KBM-7 (cell line): ENCODE results near the gene PLB1.
"Not testable (repeated sequence)": the region's sequence is repeated elsewhere in the genome, so short reads cannot be mapped to it uniquely, and the experiment has no call there.

Experiments used
- DNase-seq: peaks from one replicate; pipeline ENCODE4 v3.0.0-alpha.2; 2015
- in situ Hi-C: fragments of 300-500 bp; cut with MboI; formaldehyde crosslinking; loops from 2 replicates; pipeline ENCODE4 v1.14.3; 2020; ENCODE audit warnings: low sequenced_read_pairs, low pct_unique_long_range_greater_than_20kb, mixed read lengths

PLB1 gene

DNA sequence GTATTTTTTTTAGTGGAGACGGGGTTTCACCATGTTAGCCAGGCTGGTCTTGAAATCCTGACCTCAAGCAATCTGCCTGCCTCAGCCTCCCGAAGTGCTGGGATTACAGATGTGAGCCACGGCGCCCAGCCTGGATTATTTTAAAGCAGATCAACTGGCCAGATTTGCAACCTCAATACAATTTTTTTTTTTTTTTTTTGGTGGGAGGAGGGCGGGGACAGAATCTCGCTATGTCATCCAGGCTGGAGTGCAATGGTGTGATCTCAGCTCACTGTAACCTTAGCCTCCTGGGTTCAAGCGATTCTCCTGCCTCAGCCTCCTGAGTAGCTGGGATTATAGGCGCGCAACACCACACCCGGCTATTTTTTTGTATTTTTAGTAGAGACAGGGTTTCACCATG, 54.5 kb downstream of the PLB1 start:
- DNase-seq, in situ Hi-C loops: not testable (repeated sequence)

DNA sequence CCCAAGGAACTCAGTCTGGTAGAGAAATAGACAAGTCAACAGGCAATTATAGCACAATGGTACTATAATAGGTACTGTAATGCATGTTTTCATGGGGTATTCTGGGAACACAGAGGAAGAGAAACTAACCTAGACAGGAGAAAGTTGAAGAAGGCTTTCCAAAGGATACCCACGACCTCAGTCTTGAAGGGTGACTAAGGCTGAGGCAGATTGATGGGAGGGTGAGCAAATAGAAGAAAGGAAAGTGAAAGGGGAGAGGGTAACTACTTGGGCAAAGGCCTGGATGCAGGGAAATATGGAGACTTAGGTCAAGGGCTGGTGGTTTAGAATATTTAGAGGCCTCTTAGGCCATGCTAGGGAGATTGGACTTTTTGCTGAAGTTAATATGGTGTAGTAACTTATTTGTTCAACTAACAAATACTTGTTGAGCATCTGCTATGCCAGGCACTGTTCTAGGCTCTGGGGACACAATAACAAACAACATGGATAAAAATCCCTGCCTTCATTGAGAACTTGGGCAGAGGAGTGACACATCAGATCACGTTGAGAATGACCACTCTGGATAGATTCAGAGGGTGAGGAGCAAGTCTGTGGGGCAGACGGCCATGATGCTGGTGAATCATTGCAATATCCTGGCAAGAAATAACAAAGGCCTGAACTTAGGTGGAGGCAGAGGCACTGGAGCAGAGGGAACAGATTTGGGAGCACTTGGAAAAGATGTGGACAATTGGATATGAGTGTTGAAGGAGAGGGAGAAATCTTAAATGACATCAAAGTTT, 56.4 kb downstream of the PLB1 start:
- in situ Hi-C loops, result no loop called here
- DNase-seq, result no peak

- in situ Hi-C loops, result no loop called here
- no peak for DNase-seq
Observed at GRCh38 chr2:28556303-28556702, 60.4 kb downstream of the PLB1 start.

DNA sequence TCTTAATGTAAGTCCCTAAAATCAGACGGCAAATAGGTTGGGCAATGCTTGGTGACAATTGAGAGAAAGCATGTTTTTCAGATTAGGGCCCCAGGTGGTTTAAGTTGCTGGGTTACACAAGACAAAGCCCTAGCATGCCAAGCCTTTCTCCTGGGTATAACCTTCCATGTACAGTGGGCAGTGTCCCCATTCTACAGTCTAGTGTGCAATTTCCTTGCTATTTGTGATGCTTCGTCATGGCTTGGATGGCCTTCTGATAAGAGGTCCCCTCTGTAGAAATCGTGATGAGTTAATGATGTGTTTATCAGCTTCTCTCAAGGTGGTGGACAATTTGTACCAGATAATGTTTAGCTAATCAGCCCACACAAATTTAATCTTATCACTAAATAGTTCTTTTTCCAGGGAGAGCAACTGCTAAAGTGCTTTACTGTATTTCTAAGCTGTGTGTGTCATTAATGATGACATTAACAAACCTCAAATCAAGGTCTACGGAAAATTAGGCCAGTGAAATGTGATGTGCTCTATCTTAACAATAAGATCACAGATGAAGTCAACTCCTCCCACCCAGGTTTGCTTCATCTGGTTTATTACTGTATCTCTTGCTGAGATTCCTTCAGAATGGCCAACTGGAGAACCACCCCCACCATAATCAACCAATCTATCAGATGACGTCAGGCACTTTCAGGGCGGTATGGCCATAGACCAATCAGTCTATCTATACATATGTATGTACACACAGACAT, 61.7 kb downstream of the PLB1 start:
- DNase-seq, result no peak
- in situ Hi-C loops, result no loop called here

GRCh38 chr2:28558158-28558820, 62.4 kb downstream of the PLB1 start:
- in situ Hi-C loops, result no loop called here
- no peak for DNase-seq

- in situ Hi-C loops, result no loop called here
- DNase-seq, result no peak
Observed at GRCh38 chr2:28558918-28559317, 63.1 kb downstream of the PLB1 start.

- in situ Hi-C loops, result no loop called here
- DNase-seq, result no peak
Observed at GRCh38 chr2:28563869-28564268, 68.0 kb downstream of the PLB1 start.

- in situ Hi-C loops, result no loop called here
- no peak for DNase-seq
Observed at GRCh38 chr2:28564346-28564745, 68.5 kb downstream of the PLB1 start.

GRCh38 chr2:28565033-28565432, 69.2 kb downstream of the PLB1 start:
- no peak for DNase-seq
- in situ Hi-C loops, result no loop called here

DNA sequence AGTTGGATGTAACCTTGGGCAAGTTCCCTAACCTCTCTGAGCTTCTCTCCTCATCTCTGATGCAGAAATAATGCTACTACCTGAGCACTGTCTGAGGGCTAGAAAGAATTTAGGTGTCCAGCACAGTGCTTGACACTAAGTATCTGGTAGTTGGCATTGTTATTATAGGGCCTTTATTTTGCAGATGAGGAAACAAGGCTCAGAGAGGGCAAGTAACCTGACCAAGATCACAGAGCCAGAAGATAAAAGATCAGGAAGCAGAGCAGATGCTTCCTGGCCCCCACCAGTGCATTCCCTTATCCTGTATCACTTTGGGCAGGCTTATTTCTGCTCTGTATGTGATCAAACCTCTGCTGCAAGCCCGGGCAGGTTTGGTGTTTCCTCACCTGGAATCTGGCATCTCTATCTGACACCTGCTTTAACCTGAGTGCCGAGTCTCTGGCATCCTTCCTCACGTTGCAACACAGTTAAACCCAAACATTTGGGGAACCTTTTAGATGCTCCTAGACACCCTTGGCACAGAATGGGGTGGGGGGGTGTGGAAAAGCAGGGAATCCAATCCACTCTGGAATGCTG, 69.9 kb downstream of the PLB1 start:
- no peak for DNase-seq
- in situ Hi-C loops, result no loop called here

GRCh38 chr2:28566521-28567041, 70.7 kb downstream of the PLB1 start:
- in situ Hi-C loops, result no loop called here
- DNase-seq, result peak; percentile 90

DNA sequence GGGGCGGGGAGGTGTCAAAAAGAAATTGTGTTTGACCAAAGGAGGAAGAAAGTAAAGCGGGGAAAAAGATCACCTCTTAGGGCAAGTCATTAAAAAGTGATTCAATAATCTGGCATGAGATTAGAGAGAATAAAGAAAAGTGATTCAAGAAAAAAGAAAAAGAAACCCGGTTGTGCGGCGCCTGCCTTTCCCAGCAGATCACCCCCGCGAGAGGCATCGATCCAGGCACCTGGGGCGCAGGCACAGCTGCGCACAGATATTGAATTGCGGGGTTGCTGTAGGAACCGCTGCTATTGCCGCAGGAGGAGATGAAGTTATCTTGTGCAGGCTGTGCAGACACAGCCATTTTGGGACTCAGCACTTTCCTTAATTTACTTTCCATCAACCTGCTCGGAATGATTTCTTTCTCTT, 71.2 kb downstream of the PLB1 start:
- in situ Hi-C loops, result no loop called here
- no peak for DNase-seq

DNA sequence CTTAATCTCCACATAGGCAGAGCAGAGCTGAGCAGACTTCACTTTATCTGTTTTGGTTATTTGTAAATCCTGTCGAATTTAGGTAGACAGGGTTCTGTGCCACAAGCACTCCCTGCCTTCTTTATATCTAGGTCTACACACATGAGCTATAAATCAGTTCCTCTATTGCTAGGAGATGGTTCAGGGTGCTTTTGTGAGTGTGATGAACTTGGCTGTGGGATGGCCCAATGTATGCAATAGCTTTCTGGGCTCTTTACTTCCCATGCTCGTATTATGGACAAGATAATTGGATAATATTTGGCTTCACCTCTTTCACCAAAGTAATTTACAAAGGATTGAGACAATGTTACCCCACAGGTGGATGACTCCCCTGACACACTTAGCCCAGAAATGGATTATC, 72.2 kb downstream of the PLB1 start:
- DNase-seq, result no peak
- in situ Hi-C loops, result no loop called here

GRCh38 chr2:28568533-28568932, 72.7 kb downstream of the PLB1 start:
- in situ Hi-C loops, result no loop called here
- no peak for DNase-seq

DNA sequence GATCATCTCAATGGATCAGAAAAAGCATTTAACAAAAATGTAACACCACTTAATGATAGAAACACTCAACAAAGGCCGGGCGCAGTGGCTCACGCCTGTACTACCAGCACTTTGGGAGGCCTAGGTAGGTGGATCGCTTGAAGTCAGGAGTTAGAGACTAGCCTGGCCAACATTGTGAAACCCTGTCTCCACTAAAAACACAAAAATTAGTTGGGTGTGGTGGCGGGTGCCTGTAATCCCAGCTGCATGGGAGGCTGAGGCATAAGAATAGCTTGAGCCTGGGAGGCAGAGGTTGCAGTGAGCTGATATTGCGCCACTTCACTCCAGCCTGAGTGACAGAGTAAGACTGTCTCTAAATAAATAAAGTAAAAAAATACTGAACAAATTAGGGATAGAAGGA, 74.6 kb downstream of the PLB1 start:
- no peak for DNase-seq
- in situ Hi-C loops, result no loop called here

GRCh38 chr2:28576714-28577113, 80.9 kb downstream of the PLB1 start:
- DNase-seq, result no peak
- in situ Hi-C loops, result no loop called here

DNA sequence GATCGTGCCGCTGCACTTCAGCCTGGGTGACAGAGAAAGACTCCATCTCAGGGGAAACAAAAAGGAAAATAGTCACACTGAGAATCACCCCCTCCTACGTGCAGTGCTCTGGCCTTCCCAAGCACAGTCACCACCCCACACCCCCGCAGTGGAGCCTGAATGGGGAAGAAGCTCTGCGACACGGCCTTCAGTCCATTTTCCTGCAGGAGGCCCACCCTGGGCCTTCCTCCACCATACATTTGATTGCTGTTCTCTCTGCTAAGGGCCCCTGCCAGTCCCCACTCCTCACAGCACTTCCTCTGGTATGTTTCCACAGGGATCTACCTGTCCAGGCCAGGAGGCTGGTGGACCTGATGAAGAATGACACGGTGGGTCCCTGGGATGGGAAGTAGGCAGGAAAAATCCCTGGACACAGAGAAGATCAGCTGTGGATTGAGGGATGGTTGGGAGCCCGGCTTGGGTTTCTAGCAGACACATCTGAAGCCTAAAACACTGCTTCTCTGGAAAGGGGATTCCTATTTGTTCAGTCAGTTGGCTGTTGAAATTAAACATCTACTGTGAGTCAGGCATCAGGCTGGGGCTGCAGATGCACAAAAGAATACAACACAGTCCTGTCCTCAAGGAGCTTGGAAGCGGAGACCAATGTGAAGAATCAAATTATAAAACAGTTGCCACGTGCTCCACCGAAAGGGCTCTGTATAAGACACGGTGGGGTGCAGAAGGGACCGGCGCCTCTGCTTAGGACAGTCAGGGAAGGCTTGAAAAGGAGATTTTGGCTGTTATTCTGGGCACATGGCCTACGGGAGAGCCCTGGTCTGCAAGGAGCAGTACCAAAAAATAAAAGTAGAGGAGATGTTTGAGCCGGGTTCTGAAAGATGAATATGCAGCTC, 82.2 kb downstream of the PLB1 start:
- DNase-seq, result no peak
- in situ Hi-C loops, result no loop called here

DNA sequence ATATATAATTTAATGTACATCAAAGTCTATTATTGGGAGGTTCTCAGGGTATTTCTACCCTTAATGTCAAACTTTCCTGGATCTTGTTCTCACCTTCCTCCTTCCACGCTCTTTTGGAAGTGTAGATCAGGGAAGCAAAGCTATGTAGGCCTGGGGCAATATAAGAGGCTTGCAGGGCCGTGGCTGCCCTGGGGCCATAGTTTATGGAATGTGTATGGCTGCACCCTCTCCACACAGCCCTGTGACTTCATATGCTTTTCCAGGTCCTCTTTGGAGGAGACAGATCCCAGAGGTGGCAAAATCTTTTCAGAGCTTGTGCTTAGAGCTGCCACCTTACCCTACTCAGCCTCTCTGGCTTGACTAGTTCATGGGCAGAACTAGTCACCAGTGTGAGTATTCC, 82.9 kb downstream of the PLB1 start:
- in situ Hi-C loops, result no loop called here
- DNase-seq, result no peak

DNA sequence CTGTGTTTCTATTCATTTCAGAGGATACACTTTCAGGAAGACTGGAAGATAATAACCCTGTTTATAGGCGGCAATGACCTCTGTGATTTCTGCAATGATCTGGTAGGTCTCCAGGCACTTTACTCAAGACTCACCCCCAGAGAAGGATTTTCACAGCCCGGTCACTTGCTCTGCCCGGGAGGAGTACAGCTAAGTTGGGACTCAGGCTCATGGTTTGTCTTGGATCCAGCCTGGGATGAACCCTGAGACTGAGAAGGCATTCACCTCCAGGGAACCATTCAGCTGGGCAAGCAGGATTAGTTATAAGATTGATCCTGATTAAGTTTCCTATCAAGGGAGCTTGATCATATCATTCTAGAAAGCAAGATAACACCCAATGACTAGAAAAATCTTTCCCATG, 83.7 kb downstream of the PLB1 start:
- no peak for DNase-seq
- in situ Hi-C loops, result no loop called here
